ENCODE results near the gene EXTL1.

The EXTL1 gene

DNA sequence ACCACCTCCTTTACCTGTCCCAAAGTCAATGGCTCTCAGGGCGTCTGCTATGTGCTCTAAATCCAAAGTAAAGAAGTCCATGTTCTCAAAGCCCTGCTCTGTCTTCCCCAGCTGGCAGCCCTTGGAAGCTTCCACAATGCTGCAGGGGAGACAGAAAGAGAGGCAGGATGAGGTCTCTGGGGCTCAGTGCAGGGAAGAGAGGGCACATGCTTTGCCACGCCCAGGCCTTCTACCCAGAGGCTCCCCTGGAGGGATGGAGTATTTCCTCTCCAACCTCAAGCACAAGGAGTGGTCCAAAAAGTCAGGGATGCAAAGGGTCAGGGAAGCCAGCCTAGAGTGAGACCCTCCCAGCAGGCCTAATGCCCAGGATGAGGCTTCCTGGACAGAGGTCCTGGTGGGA is 35.6 kb downstream of the EXTL1 start:
- TF ChIP-seq REST (IDR thresholded peaks at IDR 0.05; ENCODE audit: low read depth) (no peak), ZBTB7A (IDR thresholded peaks at IDR 0.05; ENCODE audit: low read depth) (no peak), EGR1 (IDR thresholded peaks at IDR 0.05) (no peak), YY1 (IDR thresholded peaks at IDR 0.05; ENCODE audit: low read depth) (no peak), RAD21 (IDR thresholded peaks at IDR 0.05; ENCODE audit: low read depth) (no peak), FOXM1 (IDR thresholded peaks at IDR 0.05; ENCODE audit: borderline replicate concordance, low read depth) (no peak), TCF12 (IDR thresholded peaks at IDR 0.05; ENCODE audit: low read depth) (no peak), EP300 (IDR thresholded peaks at IDR 0.05; ENCODE audit: borderline replicate concordance) (no peak), TAF1 (IDR thresholded peaks at IDR 0.05; ENCODE audit: low read depth) (no peak), CREB1 (IDR thresholded peaks at IDR 0.05; ENCODE audit: low read depth) (no peak), CEBPB (IDR thresholded peaks at IDR 0.05) (no peak), TEAD4 (IDR thresholded peaks at IDR 0.05) (no peak), NFIC (IDR thresholded peaks at IDR 0.05) (no peak)
- TF ChIP-seq, protein P1, sequence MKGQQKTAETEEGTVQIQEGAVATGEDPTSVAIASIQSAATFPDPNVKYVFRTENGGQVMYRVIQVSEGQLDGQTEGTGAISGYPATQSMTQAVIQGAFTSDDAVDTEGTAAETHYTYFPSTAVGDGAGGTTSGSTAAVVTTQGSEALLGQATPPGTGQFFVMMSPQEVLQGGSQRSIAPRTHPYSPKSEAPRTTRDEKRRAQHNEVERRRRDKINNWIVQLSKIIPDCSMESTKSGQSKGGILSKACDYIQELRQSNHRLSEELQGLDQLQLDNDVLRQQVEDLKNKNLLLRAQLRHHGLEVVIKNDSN (IDR thresholded peaks at IDR 0.05): no peak
- TF ChIP-seq, protein P2, sequence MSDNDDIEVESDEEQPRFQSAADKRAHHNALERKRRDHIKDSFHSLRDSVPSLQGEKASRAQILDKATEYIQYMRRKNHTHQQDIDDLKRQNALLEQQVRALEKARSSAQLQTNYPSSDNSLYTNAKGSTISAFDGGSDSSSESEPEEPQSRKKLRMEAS (IDR thresholded peaks at IDR 0.05): no peak

DNA sequence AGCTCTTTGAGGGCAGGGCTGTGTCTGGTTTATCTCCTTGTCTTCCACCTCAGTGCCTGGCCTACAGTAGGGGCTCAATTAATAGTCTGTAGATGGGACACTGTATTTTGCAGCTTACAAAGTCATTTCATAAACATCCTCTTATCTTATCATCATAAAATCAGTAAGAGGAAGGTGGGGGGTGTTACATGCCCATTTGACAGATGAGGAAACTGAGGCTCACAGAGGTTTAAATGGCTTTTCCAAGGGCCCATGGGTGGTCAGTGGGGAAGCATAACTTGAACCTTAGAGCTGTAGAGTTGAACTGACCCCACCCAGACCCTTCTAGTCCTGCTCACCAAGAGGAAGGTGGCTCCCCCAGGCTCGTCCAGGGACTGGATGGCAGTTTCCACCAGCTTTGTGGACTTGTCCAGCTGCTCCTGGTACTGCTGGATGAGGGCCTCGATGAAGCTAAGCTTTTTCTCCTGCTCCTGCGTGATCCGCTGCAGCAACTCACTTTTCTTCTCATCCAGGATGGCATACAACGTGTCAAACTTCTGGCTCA is 36.5 kb downstream of the EXTL1 start:
- TF ChIP-seq TEAD4 (IDR thresholded peaks at IDR 0.05) (no peak), REST (IDR thresholded peaks at IDR 0.05; ENCODE audit: low read depth) (no peak), EGR1 (IDR thresholded peaks at IDR 0.05) (no peak), NFIC (IDR thresholded peaks at IDR 0.05) (no peak), TAF1 (IDR thresholded peaks at IDR 0.05; ENCODE audit: low read depth) (no peak), ZBTB7A (IDR thresholded peaks at IDR 0.05; ENCODE audit: low read depth) (no peak), FOXM1 (IDR thresholded peaks at IDR 0.05; ENCODE audit: borderline replicate concordance, low read depth) (no peak), TCF12 (IDR thresholded peaks at IDR 0.05; ENCODE audit: low read depth) (no peak), YY1 (IDR thresholded peaks at IDR 0.05; ENCODE audit: low read depth) (no peak), RAD21 (IDR thresholded peaks at IDR 0.05; ENCODE audit: low read depth) (no peak), CREB1 (IDR thresholded peaks at IDR 0.05; ENCODE audit: low read depth) (no peak), CEBPB (IDR thresholded peaks at IDR 0.05) (no peak), EP300 (IDR thresholded peaks at IDR 0.05; ENCODE audit: borderline replicate concordance) (no peak)
- TF ChIP-seq, protein P1 (IDR thresholded peaks at IDR 0.05): no peak
- TF ChIP-seq, protein P2 (IDR thresholded peaks at IDR 0.05): no peak

- TF ChIP-seq FOXM1 (IDR thresholded peaks at IDR 0.05; ENCODE audit: borderline replicate concordance, low read depth) (no peak), CREB1 (IDR thresholded peaks at IDR 0.05; ENCODE audit: low read depth) (no peak), TEAD4 (IDR thresholded peaks at IDR 0.05) (no peak), REST (IDR thresholded peaks at IDR 0.05; ENCODE audit: low read depth) (no peak), RAD21 (IDR thresholded peaks at IDR 0.05; ENCODE audit: low read depth) (no peak), TCF12 (IDR thresholded peaks at IDR 0.05; ENCODE audit: low read depth) (no peak), YY1 (IDR thresholded peaks at IDR 0.05; ENCODE audit: low read depth) (no peak)
- TF ChIP-seq, protein P1 (IDR thresholded peaks at IDR 0.05): no peak
These were observed 38.3 kb downstream of the EXTL1 start for GRCh38 chr1:26059906-26060305.

All from Ishikawa (cell line).